H1 (cell line): Measurements from ENCODE around the gene AQP2.

ENCODE experiments used
- CEBPB ChIP-seq: IDR thresholded peaks from 2 replicates; pipeline ENCODE4 v1.6.1; 2012; ENCODE audit warnings: low read depth, low read length
- CHD2 ChIP-seq: IDR thresholded peaks from 2 replicates; pipeline ENCODE4 v1.6.1; 2012; ENCODE audit warnings: low read length, improper control_type of control experiment
- CTCF ChIP-seq, 3 experiments: IDR thresholded peaks; 1 replicate in 2 of 3; 2 replicates in 1 of 3; pipeline versions ENCODE4 v1.5.1 to v1.6.1; 2011; ENCODE audit warnings: low read length in 3 of 3, mild to moderate bottlenecking in 3 of 3, inconsistent platforms in 2 of 3, low read depth in 1 of 3, moderate library complexity in 1 of 3; ENCODE audit not compliant: insufficient read depth in 1 of 3; ENCODE audit errors: control extremely low read depth in 1 of 3
- EGR1 ChIP-seq: IDR thresholded peaks from 2 replicates; pipeline ENCODE4 v1.6.1; 2011; ENCODE audit warnings: low read depth, low read length, borderline replicate concordance
- EP300 ChIP-seq, 2 experiments: IDR thresholded peaks; 1 replicate in 1 of 2; 2 replicates in 1 of 2; pipeline ENCODE4 v1.6.1; 2011 to 2012; ENCODE audit warnings: low read depth in 2 of 2, low read length in 2 of 2, mild to moderate bottlenecking in 2 of 2, borderline replicate concordance in 1 of 2, inconsistent platforms in 1 of 2, moderate library complexity in 1 of 2
- EZH2 ChIP-seq: fragments of 200-600 bp; sonication (generic); IDR thresholded peaks from 2 replicates; pipeline ENCODE4 v1.7.1; 2012; ENCODE audit warnings: low read depth, mild to moderate bottlenecking, moderate library complexity, low read length, inconsistent platforms; ENCODE audit not compliant: severe bottlenecking
- MAFK ChIP-seq: IDR thresholded peaks from 2 replicates; pipeline ENCODE4 v1.6.1; 2012; ENCODE audit warnings: low read depth, mild to moderate bottlenecking, improper control_type of control experiment, low read length
- NRF1 ChIP-seq: IDR thresholded peaks from 2 replicates; pipeline ENCODE4 v1.6.1; 2011; ENCODE audit warnings: mild to moderate bottlenecking, low read depth, low read length, improper control_type of control experiment
- POLR2A ChIP-seq, 2 experiments: IDR thresholded peaks; 1 replicate in 1 of 2; 2 replicates in 1 of 2; pipeline ENCODE4 v1.6.1; 2011; ENCODE audit warnings: low read depth in 2 of 2, low read length in 2 of 2, mild to moderate bottlenecking in 2 of 2; ENCODE audit errors: control extremely low read depth in 1 of 2
- POLR2AphosphoS5 ChIP-seq: IDR thresholded peaks from 2 replicates; pipeline ENCODE4 v1.6.1; 2011; ENCODE audit warnings: low read depth, low read length
- SIRT6 ChIP-seq: IDR thresholded peaks from one replicate; pipeline ENCODE4 v1.7.1; 2012; ENCODE audit warnings: low read length, inconsistent platforms
- ZNF274 ChIP-seq: IDR thresholded peaks from 2 replicates; pipeline ENCODE4 v1.7.0; 2012; ENCODE audit warnings: low read length, borderline replicate concordance; ENCODE audit errors: extremely low read depth

DNA sequence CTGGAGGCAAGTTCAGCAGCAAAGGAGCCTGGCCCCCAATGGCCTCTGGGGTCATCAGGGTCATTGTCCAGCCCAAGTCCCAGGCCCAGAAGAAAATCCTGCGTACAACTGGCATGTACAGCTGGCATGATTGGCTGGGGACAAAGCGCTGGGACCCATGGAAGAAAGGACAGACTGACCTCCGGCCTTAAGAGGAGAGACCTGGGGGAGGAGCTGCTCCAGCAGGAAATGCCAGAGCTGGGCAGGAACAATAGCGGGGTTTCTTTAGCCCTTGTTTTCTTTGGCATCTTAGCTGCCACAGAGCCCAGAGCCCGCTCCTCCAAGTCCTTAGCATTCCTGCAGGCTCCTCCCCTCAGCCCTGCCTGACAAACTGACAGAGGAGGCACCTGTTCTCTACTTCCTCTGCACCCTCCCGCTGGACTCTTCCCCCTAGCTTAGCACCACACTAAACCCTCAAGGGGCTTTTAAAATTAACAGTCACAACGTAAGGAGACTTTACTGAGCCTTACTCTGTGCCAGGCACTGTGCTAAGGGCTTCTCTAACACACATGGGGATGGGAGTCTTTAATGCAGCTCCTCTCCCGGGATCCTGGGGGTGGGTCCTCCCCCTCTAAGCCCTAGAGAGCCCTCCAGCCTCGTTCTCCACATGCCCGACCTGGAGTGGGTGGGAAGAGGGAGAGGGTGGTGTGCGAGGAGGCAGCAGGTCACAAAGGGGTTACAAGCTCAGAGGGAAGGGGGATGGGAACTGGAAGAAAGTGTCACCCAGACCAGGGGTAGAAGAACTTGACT is 9.3 kb downstream of the AQP2 start:
- TF ChIP-seq NRF1 (no peak), CHD2 (no peak), ZNF274 (no peak), CTCF (IDR thresholded peaks at IDR 0.05; ENCODE audit: control extremely low read depth in 1 of 3, insufficient read depth in 1 of 3, low read depth in 1 of 3, low read length in 3 of 3) (no peak), EZH2 (no peak), EGR1 (no peak), POLR2A (IDR thresholded peaks at IDR 0.05; ENCODE audit: control extremely low read depth in 1 of 2, low read depth in 2 of 2, low read length in 2 of 2) (no peak; a peak in 1 of 3 replicates), POLR2AphosphoS5 (no peak), CEBPB (no peak), SIRT6 (no peak), EP300 (IDR thresholded peaks at IDR 0.05; ENCODE audit: borderline replicate concordance in 1 of 2, low read depth in 2 of 2, low read length in 2 of 2) (no peak), MAFK (no peak)
